GF-D8 (cell line): ENCODE results near the gene FNDC10.
"Not testable (repeated sequence)": the region's sequence is repeated elsewhere in the genome, so short reads cannot be mapped to it uniquely, and the experiment has no call there.

Experiments
- DNase-seq: peaks from one replicate; lab custom pipeline; 2025; lab: John Stamatoyannopoulos, UW

FNDC10 gene

GRCh38 chr1:1567152-1567875 lies 32.6 kb downstream of the FNDC10 start:
- no peak for DNase-seq

- no peak for DNase-seq
Observed at GRCh38 chr1:1565340-1565739, 34.6 kb downstream of the FNDC10 start.

GRCh38 chr1:1564268-1564667 lies 35.7 kb downstream of the FNDC10 start:
- DNase-seq, result no peak

- DNase-seq, result no peak
Observed at GRCh38 chr1:1563688-1564087, 36.2 kb downstream of the FNDC10 start.

GRCh38 chr1:1562556-1563195 lies 37.3 kb downstream of the FNDC10 start:
- no peak for DNase-seq

GRCh38 chr1:1561801-1562470 lies 38.0 kb downstream of the FNDC10 start:
- no peak for DNase-seq

- no peak for DNase-seq
Observed at GRCh38 chr1:1560178-1560577, 39.8 kb downstream of the FNDC10 start.

GRCh38 chr1:1559066-1559465 lies 40.9 kb downstream of the FNDC10 start:
- no peak for DNase-seq

- no peak for DNase-seq
Observed at GRCh38 chr1:1558591-1558990, 41.3 kb downstream of the FNDC10 start.

GRCh38 chr1:1557688-1558087 lies 42.2 kb downstream of the FNDC10 start:
- DNase-seq, result not testable (repeated sequence)

- not testable (repeated sequence) for DNase-seq
Observed at GRCh38 chr1:1556961-1557360, 43.0 kb downstream of the FNDC10 start.

GRCh38 chr1:1556505-1556904 lies 43.4 kb downstream of the FNDC10 start:
- no peak for DNase-seq

- no peak for DNase-seq
Observed at GRCh38 chr1:1554926-1555915, 44.7 kb downstream of the FNDC10 start.

- DNase-seq, result no peak
Observed at GRCh38 chr1:1554550-1554925, 45.4 kb downstream of the FNDC10 start.

GRCh38 chr1:1553821-1554494 lies 46.0 kb downstream of the FNDC10 start:
- DNase-seq, result no peak

GRCh38 chr1:1552263-1552639 lies 47.7 kb downstream of the FNDC10 start:
- no peak for DNase-seq

- no peak for DNase-seq
Observed at GRCh38 chr1:1551524-1552262, 48.2 kb downstream of the FNDC10 start.

GRCh38 chr1:1550591-1551432 lies 49.1 kb downstream of the FNDC10 start:
- DNase-seq, result no peak

GRCh38 chr1:1550087-1550486 lies 49.8 kb downstream of the FNDC10 start:
- no peak for DNase-seq

GRCh38 chr1:1548591-1548990 lies 51.3 kb downstream of the FNDC10 start:
- DNase-seq, result no peak
